Thyroid gland (tissue), 4 donors: Measurements from ENCODE around the gene BOK. TPM values are rescaled to one million over a fixed set of nuclear protein-coding genes. Genes with fewer than 3 reads are reported as not detected.

ENCODE experiments used
- DNase-seq, 2 donors: peaks; one replicate each; pipeline ENCODE4 v3.0.0-alpha.2; 2019
- H3K27ac ChIP-seq, 3 donors: fragments of 200-600 bp; sonication (generic); 1 replicate in 2 of 3; 2 replicates in 1 of 3; pipeline ENCODE4 v1.5.1; 2016 to 2019; ENCODE audit warnings: mild to moderate bottlenecking in 1 of 3, moderate library complexity in 1 of 3
- H3K27me3 ChIP-seq: fragments of 200-600 bp; sonication (generic); one replicate; pipeline ENCODE4 v1.5.1; 2019
- H3K36me3 ChIP-seq, 2 donors: fragments of 200-600 bp; sonication (generic); one replicate each; pipeline ENCODE4 v1.5.1; 2016 to 2019
- H3K4me1 ChIP-seq, 2 donors: fragments of 200-600 bp; sonication (generic); one replicate each; pipeline ENCODE4 v1.5.1; 2017 to 2019
- H3K4me3 ChIP-seq, 3 donors: fragments of 200-600 bp; sonication (generic); replicated peaks in 1 of 3; 1 replicate in 2 of 3; 2 replicates in 1 of 3; pipeline ENCODE4 v1.5.1; 2016; ENCODE audit warnings: mild to moderate bottlenecking in 1 of 3
- H3K9me3 ChIP-seq: fragments of 200-600 bp; sonication (generic); one replicate; pipeline ENCODE4 v1.5.1; 2017
- POLR2A ChIP-seq, 2 donors: fragments of 450-650 bp; IDR thresholded peaks; one replicate each; pipeline ENCODE4 v1.6.1; 2017; ENCODE audit warnings: antibody characterized with exemption in 2 of 2, mild to moderate bottlenecking in 2 of 2, moderate library complexity in 1 of 2
- WGBS, 2 donors: methylation state at CpG; one replicate each; pipeline ENCODE4 v1.1.5; 2017; 5-methylcytosine and 5-hydroxymethylcytosine counted together
- intact Hi-C: fragments of 100-400 bp; cut with DNase I; formaldehyde crosslinking; loops from one replicate; pipeline ENCODE4 v1.15.1; 2023
- small RNA-seq: library from RNA; depleted of rRNA; stranded (forward); fragments of <200 nt; gene quantifications from one replicate; pipeline ENCODE3, GENCODE V24; 2016
- total RNA-seq, 4 donors: library from RNA; depleted of rRNA; stranded (reverse); fragments of >200 nt; gene quantifications; one replicate each; pipeline ENCODE4 v1.2.3, GENCODE V29; 2016
- TF ChIP-seq, protein P1 (sequence below), 6 experiments: fragments of 200-600 bp in 3 of 6; fragments of 450-650 bp in 3 of 6; sonication (generic) in 3 of 6; IDR thresholded peaks; one replicate each; pipeline ENCODE4 v1.5.1; 2016 to 2019; ENCODE audit warnings: antibody characterized with exemption in 6 of 6, mild to moderate bottlenecking in 2 of 6, inconsistent platforms in 1 of 6, moderate library complexity in 1 of 6

The BOK gene
- total RNA-seq, 4 donors from 2014 or later, result 22.2 to 32.1 (median 27.0) TPM

DNA sequence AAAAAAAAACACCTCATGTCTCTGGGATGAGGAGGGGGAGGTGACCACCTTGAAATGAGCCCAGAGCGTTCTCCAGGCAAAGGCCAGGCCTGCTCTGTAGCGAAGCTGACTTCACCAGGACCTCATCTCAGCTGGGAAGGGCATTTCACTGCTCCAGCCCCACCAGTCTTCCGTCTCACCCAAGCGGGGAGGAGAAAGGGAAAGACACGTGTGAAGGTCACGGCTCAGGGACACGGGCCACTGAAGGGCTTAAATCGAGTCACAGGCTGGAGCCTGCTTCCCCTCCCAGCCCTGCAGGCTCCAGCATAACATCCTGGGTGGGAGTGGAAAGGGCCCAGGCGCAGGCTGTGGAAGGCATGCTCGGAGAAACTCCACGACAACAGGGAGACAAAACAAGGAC is 60.3 kb downstream of the BOK start:
- no peak for TF ChIP-seq POLR2A (IDR thresholded peaks at IDR 0.05)
- TF ChIP-seq, protein P1, sequence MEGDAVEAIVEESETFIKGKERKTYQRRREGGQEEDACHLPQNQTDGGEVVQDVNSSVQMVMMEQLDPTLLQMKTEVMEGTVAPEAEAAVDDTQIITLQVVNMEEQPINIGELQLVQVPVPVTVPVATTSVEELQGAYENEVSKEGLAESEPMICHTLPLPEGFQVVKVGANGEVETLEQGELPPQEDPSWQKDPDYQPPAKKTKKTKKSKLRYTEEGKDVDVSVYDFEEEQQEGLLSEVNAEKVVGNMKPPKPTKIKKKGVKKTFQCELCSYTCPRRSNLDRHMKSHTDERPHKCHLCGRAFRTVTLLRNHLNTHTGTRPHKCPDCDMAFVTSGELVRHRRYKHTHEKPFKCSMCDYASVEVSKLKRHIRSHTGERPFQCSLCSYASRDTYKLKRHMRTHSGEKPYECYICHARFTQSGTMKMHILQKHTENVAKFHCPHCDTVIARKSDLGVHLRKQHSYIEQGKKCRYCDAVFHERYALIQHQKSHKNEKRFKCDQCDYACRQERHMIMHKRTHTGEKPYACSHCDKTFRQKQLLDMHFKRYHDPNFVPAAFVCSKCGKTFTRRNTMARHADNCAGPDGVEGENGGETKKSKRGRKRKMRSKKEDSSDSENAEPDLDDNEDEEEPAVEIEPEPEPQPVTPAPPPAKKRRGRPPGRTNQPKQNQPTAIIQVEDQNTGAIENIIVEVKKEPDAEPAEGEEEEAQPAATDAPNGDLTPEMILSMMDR (IDR thresholded peaks at IDR 0.05), result no peak
- no peaks in the 10 kb centered on the region for H3K27me3 ChIP-seq
- no peak overlapping the region for H3K27ac ChIP-seq
- H3K9me3 ChIP-seq, result no peaks in the 10 kb centered on the region
- intact Hi-C loops, result loop anchor here (10.0 kb wide), 1 partner anchor 104 kb away; no protein-coding TSS in a partner anchor
- 86 to 91% methylated on average over 11 of the region's 11 CpGs for WGBS, 2 donors
- H3K36me3 ChIP-seq, result no peaks in the 10 kb centered on the region
- H3K4me3 ChIP-seq, result no peak overlapping the region
- DNase-seq, result no peak
- H3K4me1 ChIP-seq, result peaks cover 0 to 7% of the 10 kb centered on the region in 2 donors

DNA sequence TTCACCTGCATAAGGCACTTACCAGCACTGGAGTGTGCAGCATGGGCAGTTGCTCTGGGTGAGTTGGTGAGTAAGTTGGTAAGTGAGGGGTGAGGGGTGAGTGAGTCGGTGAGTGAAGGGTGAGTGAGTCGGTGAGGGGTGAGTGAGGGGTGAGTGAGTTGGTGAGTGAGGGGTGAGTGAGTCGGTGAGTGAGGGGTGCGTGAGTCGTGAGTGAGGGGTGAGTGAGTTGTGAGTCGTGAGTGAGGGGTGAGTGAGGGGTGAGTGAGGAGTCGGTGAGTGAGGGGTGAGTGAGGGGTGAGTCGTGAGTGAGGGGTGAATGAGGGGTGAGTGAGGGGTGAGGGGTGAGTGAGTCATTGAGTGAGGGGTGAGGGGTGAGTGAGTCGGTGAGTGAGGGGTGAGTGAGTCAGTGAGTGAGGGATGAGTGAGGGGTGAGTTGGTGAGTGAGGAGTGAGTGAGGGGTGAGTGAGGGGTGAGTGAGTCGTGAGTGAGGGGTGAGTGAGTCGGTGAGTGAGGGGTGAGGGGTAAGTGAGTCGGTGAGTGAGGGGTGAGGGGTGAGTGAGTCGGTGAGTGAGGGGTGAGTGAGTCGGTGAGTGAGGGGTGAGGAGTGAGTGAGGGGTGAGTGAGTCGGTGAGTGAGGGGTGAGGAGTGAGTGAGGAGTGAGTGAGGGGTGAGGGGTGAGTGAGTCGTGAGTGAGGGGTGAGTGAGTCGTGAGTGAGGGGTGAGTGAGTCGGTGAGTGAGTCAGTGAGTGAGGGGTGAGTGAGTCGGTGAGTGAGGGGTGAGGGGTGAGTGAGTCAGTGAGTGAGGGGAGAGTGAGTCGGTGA is 61.3 kb downstream of the BOK start:
- no peak for TF ChIP-seq POLR2A (IDR thresholded peaks at IDR 0.05)
- TF ChIP-seq, protein P1 (IDR thresholded peaks at IDR 0.05), result no peak
- intact Hi-C loops, result loop anchor here (10.0 kb wide), 1 partner anchor 105 kb away; no protein-coding TSS in a partner anchor
- Histone ChIP-seq H3K9me3 (no peaks in the 10 kb centered on the region), H3K4me1 (peaks cover 0 to 7% of the 10 kb centered on the region in 2 donors), H3K36me3 (no peaks in the 10 kb centered on the region), H3K4me3 (no peak overlapping the region), H3K27ac (no peak overlapping the region), H3K27me3 (no peaks in the 10 kb centered on the region)
- 90 to 94% methylated on average over 20 of the region's 20 CpGs for WGBS, 2 donors
- no peak for DNase-seq

DNA sequence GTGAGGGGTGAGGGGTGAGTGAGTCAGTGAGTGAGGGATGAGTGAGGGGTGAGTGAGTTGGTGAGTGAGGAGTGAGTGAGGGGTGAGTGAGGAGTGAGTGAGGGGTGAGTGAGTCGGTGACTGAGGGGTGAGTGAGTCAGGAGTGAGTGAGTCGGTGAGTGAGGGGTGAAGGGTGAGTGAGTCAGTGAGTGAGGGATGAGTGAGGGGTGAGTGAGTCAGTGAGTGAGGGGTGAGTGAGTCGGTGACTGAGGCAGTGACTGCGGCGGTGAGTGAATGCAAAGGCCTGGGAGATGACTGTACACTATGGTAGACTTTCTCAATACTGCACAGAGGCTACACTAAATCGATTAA is 61.8 kb downstream of the BOK start:
- Histone ChIP-seq H3K27me3 (no peaks in the 10 kb centered on the region), H3K4me1 (peaks cover 0 to 7% of the 10 kb centered on the region in 2 donors), H3K4me3 (no peak overlapping the region), H3K27ac (no peak overlapping the region), H3K36me3 (no peaks in the 10 kb centered on the region), H3K9me3 (no peaks in the 10 kb centered on the region)
- WGBS, 2 donors, result 93 to 95% methylated on average over 6 of the region's 6 CpGs
- TF ChIP-seq, protein P1 (IDR thresholded peaks at IDR 0.05), result no peak
- no peak for TF ChIP-seq POLR2A (IDR thresholded peaks at IDR 0.05)
- DNase-seq, result no peak
- intact Hi-C loops, result no loop called here

Small RNA genes lying within 50 kb of the gene (small RNA-seq; reads per million reads assigned to genes)
- not detected for gene RNA5SP122

Other genes starting within 250 kb of the BOK start
- gene HDLBP, start 243.1 kb upstream of the BOK start, total RNA-seq, result 100 to 1,000 TPM; 303 to 490 (median 435) TPM
- 100 to 1,000 TPM; 340 to 417 (median 365) TPM for gene SEPTIN2, start 242.8 kb upstream of the BOK start, total RNA-seq
- gene FARP2, start 202.5 kb upstream of the BOK start, total RNA-seq, result 10 to 100 TPM; 16.9 to 24.1 (median 20.3) TPM
- 100 to 1,000 TPM; 236 to 364 (median 266) TPM for gene STK25, start 50.2 kb upstream of the BOK start, total RNA-seq
- gene THAP4, start 78.4 kb downstream of the BOK start, total RNA-seq, result 10 to 100 TPM; 42.9 to 53.6 (median 46.2) TPM
- 100 to 1,000 TPM in 1 of 4 donors, 10 to 100 TPM in 3; 58.5 to 129 (median 86.2) TPM for gene ATG4B, start 78.9 kb downstream of the BOK start, total RNA-seq
- 10 to 100 TPM in 3 of 4 donors, 1 to 10 TPM in 1; 9.6 to 24.0 (median 15.7) TPM for gene DTYMK, start 128.1 kb downstream of the BOK start, total RNA-seq
- gene ING5, start 143.3 kb downstream of the BOK start, total RNA-seq, result 10 to 100 TPM; 42.2 to 76.3 (median 59.9) TPM
- 10 to 100 TPM; 20.2 to 34.4 (median 23.0) TPM for gene D2HGDH, start 175.9 kb downstream of the BOK start, total RNA-seq
- not detected for gene GAL3ST2, start 218.1 kb downstream of the BOK start, total RNA-seq